WTC11 (cell line): ENCODE data around the gene CTNNA2. TPM values are rescaled to one million over a fixed set of nuclear protein-coding genes. Genes with fewer than 3 reads are reported as not detected.

Experiments
- ATAC-seq: fragments of 200-7000 bp; cut with Tn5 transposase; 2 replicates; pipeline ENCODE4 v1.10.0; 2021; ENCODE audit warnings: mild to moderate bottlenecking, moderate library complexity
- CTCF ChIA-PET: fragments of 300-600 bp; sonication (Branson Sonifier 250); formaldehyde crosslinking; loops from one replicate; lab custom pipeline; 2021; ENCODE audit warnings: antibody characterized with exemption; lab: Charles Lee
- POLR2A ChIA-PET: fragments of 350-600 bp; sonication (Branson Sonifier 250); formaldehyde crosslinking; loops from one replicate; lab custom pipeline; 2021; ENCODE audit warnings: antibody characterized with exemption; lab: Charles Lee
- DNase-seq: peaks from one replicate; pipeline ENCODE4 v3.0.0; 2021; ENCODE audit warnings: low spot score
- H3K27ac Mint-ChIP-seq: 2 replicates; pipeline ENCODE4 v1.8.0; 2021; ENCODE audit warnings: mixed read lengths
- H3K27me3 Mint-ChIP-seq: 2 replicates; pipeline ENCODE4 v1.8.0; 2021; ENCODE audit warnings: low read depth, mild to moderate bottlenecking, moderate library complexity, mixed read lengths
- H3K36me3 Mint-ChIP-seq: 2 replicates; pipeline ENCODE4 v1.8.0; 2021; ENCODE audit warnings: mixed read lengths
- H3K4me1 Mint-ChIP-seq: 2 replicates; pipeline ENCODE4 v1.8.0; 2022; ENCODE audit warnings: mixed read lengths
- H3K4me3 Mint-ChIP-seq: 2 replicates; pipeline ENCODE4 v1.8.0; 2021; ENCODE audit warnings: mild to moderate bottlenecking, moderate library complexity, mixed read lengths
- H3K9me3 Mint-ChIP-seq: 2 replicates; pipeline ENCODE4 v1.8.0; 2021; ENCODE audit warnings: mixed read lengths
- AR ChIP-seq: fragments of 250-450 bp; sonication (Bioruptor Pico); IDR thresholded peaks from 2 replicates; pipeline ENCODE4 v1.9.0; 2021; ENCODE audit warnings: mild to moderate bottlenecking
- ATF6 ChIP-seq: sonication (generic); formaldehyde crosslinking; IDR thresholded peaks from 2 replicates; pipeline ENCODE4 v1.8.1; 2023; ENCODE audit warnings: mild to moderate bottlenecking, missing genetic modification reagents
- CBFB ChIP-seq: sonication (generic); formaldehyde crosslinking; IDR thresholded peaks from 2 replicates; pipeline ENCODE4 v1.8.1; 2022; ENCODE audit warnings: mild to moderate bottlenecking, low read depth, missing genetic modification reagents
- CDX4 ChIP-seq: fragments of 250-450 bp; sonication (Bioruptor Pico); IDR thresholded peaks from 2 replicates; pipeline ENCODE4 v1.9.0; 2021; ENCODE audit warnings: moderate library complexity, mild to moderate bottlenecking, inconsistent platforms, borderline replicate concordance
- EMX1 ChIP-seq: fragments of 250-450 bp; sonication (Bioruptor Pico); IDR thresholded peaks from 2 replicates; pipeline ENCODE4 v1.8.0; 2021; ENCODE audit warnings: mild to moderate bottlenecking
- GRHL2 ChIP-seq: fragments of 250-450 bp; sonication (Bioruptor Pico); IDR thresholded peaks from 2 replicates; pipeline ENCODE4 v1.8.0; 2022; ENCODE audit warnings: mild to moderate bottlenecking, moderate library complexity; ENCODE audit not compliant: insufficient replicate concordance, severe bottlenecking
- HMGA2 ChIP-seq: fragments of 250-450 bp; sonication (Bioruptor Pico); IDR thresholded peaks from 2 replicates; pipeline ENCODE4 v1.4.0; 2021; ENCODE audit warnings: mild to moderate bottlenecking, moderate library complexity
- JUN ChIP-seq: sonication (generic); formaldehyde crosslinking; IDR thresholded peaks from 2 replicates; pipeline ENCODE4 v1.8.0; 2023; ENCODE audit warnings: mild to moderate bottlenecking, missing genetic modification reagents
- MXD4 ChIP-seq: fragments of 250-450 bp; sonication (Bioruptor Pico); IDR thresholded peaks from 2 replicates; pipeline ENCODE4 v1.8.0; 2021; ENCODE audit warnings: mild to moderate bottlenecking, moderate library complexity, borderline replicate concordance
- NFYB ChIP-seq: sonication (generic); formaldehyde crosslinking; conservative IDR thresholded peaks from 2 replicates; pipeline ENCODE4 v1.8.0; 2022; ENCODE audit warnings: low read depth, missing genetic modification reagents
- NR1H2 ChIP-seq: sonication (generic); formaldehyde crosslinking; IDR thresholded peaks from 2 replicates; pipeline ENCODE4 v1.9.0; 2021; ENCODE audit warnings: mild to moderate bottlenecking, moderate library complexity, missing genetic modification reagents
- OVOL2 ChIP-seq: fragments of 250-450 bp; sonication (Bioruptor Pico); IDR thresholded peaks from 2 replicates; pipeline ENCODE4 v1.9.0; 2021; ENCODE audit warnings: mild to moderate bottlenecking, borderline replicate concordance
- PREB ChIP-seq: sonication (generic); formaldehyde crosslinking; IDR thresholded peaks from 2 replicates; pipeline ENCODE4 v1.8.1; 2022; ENCODE audit warnings: mild to moderate bottlenecking, missing genetic modification reagents, moderate library complexity, borderline replicate concordance
- STAT6 ChIP-seq: sonication (generic); formaldehyde crosslinking; conservative IDR thresholded peaks from 2 replicates; pipeline ENCODE4 v1.8.1; 2023; ENCODE audit warnings: mild to moderate bottlenecking, low read depth, missing genetic modification reagents, moderate library complexity
- TEAD1 ChIP-seq: sonication (generic); formaldehyde crosslinking; IDR thresholded peaks from 2 replicates; pipeline ENCODE4 v1.8.0; 2022; ENCODE audit warnings: mild to moderate bottlenecking, missing genetic modification reagents
- TP53 ChIP-seq: sonication (generic); formaldehyde crosslinking; IDR thresholded peaks from 2 replicates; pipeline ENCODE4 v1.8.1; 2023; ENCODE audit warnings: mild to moderate bottlenecking, missing genetic modification reagents
- ZNF121 ChIP-seq: sonication (generic); formaldehyde crosslinking; IDR thresholded peaks from 2 replicates; pipeline ENCODE4 v1.8.0; 2023; ENCODE audit warnings: missing genetic modification reagents
- total RNA-seq: library from RNA; stranded (reverse); gene quantifications from 3 replicates; pipeline ENCODE4 v1.2.3, GENCODE V29; 2021

Gene CTNNA2
- total RNA-seq, 1 experiment from 2014 or later = 3.8 TPM

GRCh38 chr2:80256782-80257167 is 743.9 kb downstream of the CTNNA2 start:
- CTCF ChIA-PET = interaction anchor here (0.5 to 2.4 kb wide), 3 partner anchors 18 to 242 kb away, joined by 3 to 11 read pairs (median 4); no protein-coding TSS in a partner anchor
- H3K27ac Mint-ChIP-seq = no peak overlapping the region
- ATAC-seq (no peak), DNase-seq (no peak)
- no peaks in the 10 kb centered on the region for H3K9me3 Mint-ChIP-seq
- no peaks in the 10 kb centered on the region; the same call in 1 of the 2 replicates for H3K27me3 Mint-ChIP-seq
- H3K4me3 Mint-ChIP-seq = no peak overlapping the region
- H3K4me1 Mint-ChIP-seq = peaks cover 9% of the 10 kb centered on the region
- TF ChIP-seq ATF6 (CRISPR knock-in tag) = no peak
- no peak for TF ChIP-seq MXD4 (CRISPR knock-in tag)
- no peak for TF ChIP-seq TEAD1 (CRISPR knock-in tag)
- TF ChIP-seq NR1H2 = no peak
- no peak for TF ChIP-seq PREB
- no peak for TF ChIP-seq HMGA2
- no peak for TF ChIP-seq EMX1
- no peak for TF ChIP-seq STAT6 (CRISPR knock-in tag)
- POLR2A ChIA-PET = no interaction called here
- no peaks in the 10 kb centered on the region for H3K36me3 Mint-ChIP-seq

- ChIA-PET CTCF (interaction anchor here (2.4 kb wide), 1 partner anchor 19 kb away, joined by 11 read pairs; no protein-coding TSS in a partner anchor), POLR2A (no interaction called here)
- DNase-seq (no peak), ATAC-seq (no peak)
- no peak overlapping the region for H3K4me3 Mint-ChIP-seq
- peaks cover 9% of the 10 kb centered on the region for H3K4me1 Mint-ChIP-seq
- no peaks in the 10 kb centered on the region for H3K36me3 Mint-ChIP-seq
- no peak for TF ChIP-seq NFYB (CRISPR knock-in tag)
- no peak for TF ChIP-seq GRHL2 (CRISPR knock-in tag)
- no peak for TF ChIP-seq AR (CRISPR knock-in tag)
- TF ChIP-seq CBFB (CRISPR knock-in tag) = no peak
- no peak for TF ChIP-seq JUN
- no peak for TF ChIP-seq TP53
- TF ChIP-seq ZNF121 (CRISPR knock-in tag) = no peak
- no peak for TF ChIP-seq CDX4 (CRISPR knock-in tag)
- TF ChIP-seq OVOL2 = no peak
- no peak for TF ChIP-seq MXD4 (CRISPR knock-in tag)
- H3K27ac Mint-ChIP-seq = no peak overlapping the region
- H3K9me3 Mint-ChIP-seq = no peaks in the 10 kb centered on the region
- no peaks in the 10 kb centered on the region; the same call in 1 of the 2 replicates for H3K27me3 Mint-ChIP-seq
Observed at GRCh38 chr2:80257450-80257849, 744.6 kb downstream of the CTNNA2 start.
